Retinal pigment epithelial cell (primary cell): ENCODE data around the gene NANS.

Experiments used
- DNase-seq: peaks from one replicate; pipeline ENCODE4 v3.0.0-alpha.2; 2010; ENCODE audit warnings: low read depth
- H3K4me3 ChIP-seq: 2 replicates; pipeline ENCODE4 v1.5.1; 2011; ENCODE audit warnings: mild to moderate bottlenecking, low read length, control low read depth, moderate library complexity
- CTCF ChIP-seq: conservative IDR thresholded peaks from 2 replicates; pipeline ENCODE4 v1.5.1; 2011; ENCODE audit warnings: low read depth, low read length, control low read depth, inconsistent platforms

NANS gene

GRCh38 chr9:98064623-98065392 is 8.3 kb downstream of the NANS start:
- no peak for DNase-seq
- TF ChIP-seq CTCF = no peak
- no peak overlapping the region for H3K4me3 ChIP-seq

DNA sequence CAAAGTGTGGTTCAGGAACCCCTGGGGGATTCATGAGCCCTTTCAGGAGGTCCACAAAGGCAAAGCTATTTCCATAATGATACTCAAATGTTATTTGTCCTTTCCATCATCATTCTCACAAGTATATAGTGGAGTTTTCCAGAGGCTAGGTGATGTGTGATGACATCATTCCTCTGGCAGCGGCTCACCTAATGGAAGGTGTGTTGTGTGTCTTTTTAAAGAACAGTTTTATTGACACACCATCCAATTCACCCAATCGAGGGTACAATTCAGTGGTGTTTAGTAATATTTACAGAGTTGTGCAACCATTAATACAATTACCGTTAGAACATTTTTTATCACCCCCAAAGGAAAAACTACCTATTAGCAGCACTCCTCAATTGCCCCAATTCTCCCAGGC is 9.7 kb downstream of the NANS start:
- TF ChIP-seq CTCF = no peak
- DNase-seq = no peak
- H3K4me3 ChIP-seq = no peak overlapping the region

DNA sequence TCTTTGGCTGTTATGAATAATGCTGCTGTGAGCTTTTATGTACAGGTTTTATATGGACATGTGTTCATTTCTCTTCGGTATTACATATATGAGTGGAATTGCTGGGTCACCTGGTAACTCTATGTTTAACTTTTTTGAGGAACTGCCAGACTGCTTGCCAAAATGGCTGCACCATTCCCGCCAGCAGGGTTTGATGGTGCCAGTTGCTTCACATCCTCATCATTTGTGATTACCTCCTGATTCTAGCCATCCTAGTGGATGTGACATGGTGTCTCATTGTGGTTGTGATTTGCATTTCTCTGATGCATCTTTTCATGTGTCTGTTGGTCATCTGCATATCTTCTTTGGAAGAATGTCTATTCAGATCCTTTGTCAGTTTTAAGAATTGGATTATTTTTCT is 10.7 kb downstream of the NANS start:
- no peak for DNase-seq
- no peak for TF ChIP-seq CTCF
- H3K4me3 ChIP-seq = no peak overlapping the region

- no peak for DNase-seq
- no peak overlapping the region for H3K4me3 ChIP-seq
- TF ChIP-seq CTCF = no peak
Observed at GRCh38 chr9:98069551-98069950, 13.0 kb downstream of the NANS start.

DNA sequence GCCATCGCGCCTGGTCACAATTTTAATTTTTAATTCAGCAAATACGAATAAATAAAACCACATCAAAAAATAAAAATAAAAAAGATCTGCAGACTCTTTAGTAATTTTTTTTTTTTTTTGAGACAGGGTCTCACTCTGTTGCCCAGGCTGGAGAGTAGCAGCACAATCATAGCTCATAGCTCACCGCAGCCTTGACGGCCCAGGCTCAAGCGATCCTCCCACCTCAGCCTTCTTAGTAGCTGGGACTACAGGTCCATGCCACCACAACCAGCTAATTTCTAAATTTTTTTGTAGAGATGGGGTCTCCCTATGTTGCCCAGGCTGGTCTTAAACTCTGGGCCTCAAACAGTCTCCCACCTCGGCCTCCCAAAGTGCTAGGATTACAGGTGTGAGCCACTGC is 14.2 kb downstream of the NANS start:
- DNase-seq = no peak
- no peak for TF ChIP-seq CTCF
- H3K4me3 ChIP-seq = no peak overlapping the region

DNA sequence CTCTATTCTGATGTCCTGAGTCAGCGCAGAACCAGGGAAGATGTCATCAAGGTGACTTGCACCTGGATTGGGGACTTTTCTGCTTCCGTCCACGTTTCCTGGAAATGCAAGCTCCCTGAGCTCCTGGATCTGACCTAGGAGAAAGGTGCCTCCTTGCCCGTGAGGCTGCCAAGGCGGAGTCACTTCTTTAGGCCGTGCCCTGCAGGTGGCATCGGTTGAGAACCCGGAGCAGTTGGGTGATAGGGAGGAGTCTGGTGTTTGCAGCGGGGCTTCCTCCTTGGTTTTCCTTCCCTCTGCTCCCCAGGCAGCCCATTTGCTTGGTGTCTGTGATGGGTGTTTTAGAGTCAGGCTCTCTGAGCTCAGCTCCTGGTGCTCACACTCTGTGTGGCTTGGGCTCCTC is 15.2 kb downstream of the NANS start:
- H3K4me3 ChIP-seq = no peak overlapping the region
- no peak for DNase-seq

More for the DNA sequence above, 15.2 kb downstream of the NANS start:
- no peak for TF ChIP-seq CTCF
